GM19238 (cell line): ENCODE results near the gene PAK5.
"Not testable (repeated sequence)": the region's sequence is repeated elsewhere in the genome, so short reads cannot be mapped to it uniquely, and the experiment has no call there.

Experiments
- DNase-seq: peaks from one replicate; pipeline ENCODE4 v3.0.0; 2011; ENCODE audit warnings: low spot score; ENCODE audit not compliant: insufficient read length

PAK5 gene

GRCh38 chr20:9686001-9686400 is 152.9 kb downstream of the PAK5 start:
- DNase-seq = no peak

- DNase-seq = no peak
Observed at GRCh38 chr20:9685011-9685410, 153.9 kb downstream of the PAK5 start.

GRCh38 chr20:9677100-9677623 is 161.7 kb downstream of the PAK5 start:
- no peak for DNase-seq

GRCh38 chr20:9672981-9673380 is 165.9 kb downstream of the PAK5 start:
- DNase-seq = no peak

GRCh38 chr20:9672027-9672426 is 166.8 kb downstream of the PAK5 start:
- no peak for DNase-seq

GRCh38 chr20:9668381-9668780 is 170.5 kb downstream of the PAK5 start:
- DNase-seq = no peak

- no peak for DNase-seq
Observed at GRCh38 chr20:9663423-9663822, 175.5 kb downstream of the PAK5 start.

GRCh38 chr20:9660236-9660868 is 178.5 kb downstream of the PAK5 start:
- no peak for DNase-seq

- DNase-seq = no peak
Observed at GRCh38 chr20:9647741-9648140, 191.1 kb downstream of the PAK5 start.

GRCh38 chr20:9646375-9646774 is 192.5 kb downstream of the PAK5 start:
- DNase-seq = no peak

GRCh38 chr20:9642882-9643281 is 196.0 kb downstream of the PAK5 start:
- DNase-seq = no peak

GRCh38 chr20:9641499-9642000 is 197.3 kb downstream of the PAK5 start:
- not testable (repeated sequence) for DNase-seq

GRCh38 chr20:9637889-9638288 is 201.0 kb downstream of the PAK5 start:
- no peak for DNase-seq

GRCh38 chr20:9635750-9636149 is 203.1 kb downstream of the PAK5 start:
- DNase-seq = no peak

- no peak for DNase-seq
Observed at GRCh38 chr20:9634327-9634726, 204.5 kb downstream of the PAK5 start.

GRCh38 chr20:9632991-9633390 is 205.9 kb downstream of the PAK5 start:
- no peak for DNase-seq

GRCh38 chr20:9632265-9632664 is 206.6 kb downstream of the PAK5 start:
- DNase-seq = no peak

- no peak for DNase-seq
Observed at GRCh38 chr20:9630554-9630953, 208.3 kb downstream of the PAK5 start.

GRCh38 chr20:9629831-9630230 is 209.0 kb downstream of the PAK5 start:
- no peak for DNase-seq

GRCh38 chr20:9628589-9628988 is 210.3 kb downstream of the PAK5 start:
- DNase-seq = no peak

GRCh38 chr20:9628141-9628540 is 210.7 kb downstream of the PAK5 start:
- no peak for DNase-seq

- no peak for DNase-seq
Observed at GRCh38 chr20:9627219-9627618, 211.7 kb downstream of the PAK5 start.

GRCh38 chr20:9626357-9626756 is 212.5 kb downstream of the PAK5 start:
- DNase-seq = no peak
